K562 (cell line): ENCODE results near the gene HJV. TPM values are rescaled to one million over a fixed set of nuclear protein-coding genes. Genes with fewer than 3 reads are reported as not detected.

Source experiments
- BCOR ChIP-seq: fragments of 450-650 bp; IDR thresholded peaks from 2 replicates; pipeline ENCODE4 v1.6.1; 2016
- CAMTA2 ChIP-seq: fragments of 250-450 bp; sonication (Bioruptor Pico); conservative IDR thresholded peaks from 2 replicates; pipeline ENCODE4 v1.5.1; 2022
- ESRRA ChIP-seq: fragments of 450-650 bp; IDR thresholded peaks from 2 replicates; pipeline ENCODE4 v1.6.1; 2014; ENCODE audit warnings: low read depth, mild to moderate bottlenecking, moderate library complexity, borderline replicate concordance
- FIP1L1 ChIP-seq: fragments of 200-400 bp; formaldehyde crosslinking; IDR thresholded peaks from 2 replicates; pipeline ENCODE4 v1.6.1; 2018; ENCODE audit warnings: mild to moderate bottlenecking, low read depth, low read length; ENCODE audit not compliant: poor library complexity, severe bottlenecking
- FUS ChIP-seq: fragments of 200-400 bp; formaldehyde crosslinking; optimal IDR thresholded peaks from 2 replicates; pipeline ENCODE3; 2017; ENCODE audit warnings: low read depth, low read length
- GTF2E2 ChIP-seq: fragments of 200-800 bp; sonication (Bioruptor generic); IDR thresholded peaks from 2 replicates; pipeline ENCODE4 v1.6.1; 2016; ENCODE audit warnings: missing genetic modification characterization, missing compliant biosample characterization
- HCFC1 ChIP-seq: IDR thresholded peaks from 2 replicates; pipeline ENCODE4 v1.6.1; 2012; ENCODE audit warnings: low read depth, low read length, improper control_type of control experiment
- KLF13 ChIP-seq: fragments of 450-650 bp; IDR thresholded peaks from 2 replicates; pipeline ENCODE4 v1.6.1; 2016; ENCODE audit warnings: missing genetic modification characterization, low read depth, mild to moderate bottlenecking, missing compliant biosample characterization, moderate library complexity, borderline replicate concordance
- MAFG ChIP-seq: fragments of 450-650 bp; conservative IDR thresholded peaks from 2 replicates; pipeline ENCODE4 v1.6.1; 2016; ENCODE audit warnings: missing genetic modification characterization, missing compliant biosample characterization
- MLX ChIP-seq, 2 experiments: fragments of 450-650 bp in 1 of 2; sonication (generic) in 1 of 2; formaldehyde crosslinking; conservative IDR thresholded peaks; 2 replicates each; pipeline versions ENCODE4 v1.4.0 to v1.8.1; 2020 to 2022; ENCODE audit warnings: mild to moderate bottlenecking in 1 of 2, missing genetic modification reagents in 1 of 2
- MXI1 ChIP-seq: IDR thresholded peaks from 2 replicates; pipeline ENCODE4 v1.6.1; 2011; ENCODE audit warnings: low read depth, mild to moderate bottlenecking, improper control_type of control experiment, low read length
- PHB ChIP-seq: fragments of 250-450 bp; sonication (Bioruptor Pico); IDR thresholded peaks from 2 replicates; pipeline ENCODE4 v1.5.0; 2021
- PHB2 ChIP-seq: fragments of 450-650 bp; IDR thresholded peaks from 2 replicates; pipeline ENCODE4 v1.6.1; 2017; ENCODE audit warnings: low read depth
- PHF8 ChIP-seq: fragments of 200-600 bp; sonication (generic); IDR thresholded peaks from 2 replicates; pipeline ENCODE4 v1.6.1; 2012; ENCODE audit warnings: mixed run types, mild to moderate bottlenecking, inconsistent platforms, low read length, moderate library complexity, borderline replicate concordance
- RNF2 ChIP-seq: sonication (generic); IDR thresholded peaks from 2 replicates; pipeline ENCODE4 v1.6.1; 2016
- SIX5 ChIP-seq, 2 experiments: IDR thresholded peaks; 2 replicates each; pipeline ENCODE4 v1.6.1; 2011; ENCODE audit warnings: low read length in 2 of 2, borderline replicate concordance in 1 of 2, low read depth in 1 of 2, mild to moderate bottlenecking in 1 of 2, moderate library complexity in 1 of 2; ENCODE audit not compliant: insufficient read depth in 1 of 2
- SMAD3 ChIP-seq: fragments of 450-650 bp; formaldehyde crosslinking; conservative IDR thresholded peaks from 2 replicates; pipeline ENCODE4 v1.4.0; 2020; ENCODE audit warnings: mild to moderate bottlenecking
- TAF9B ChIP-seq: fragments of 450-650 bp; IDR thresholded peaks from 2 replicates; pipeline ENCODE4 v1.6.1; 2018; ENCODE audit warnings: mild to moderate bottlenecking; ENCODE audit not compliant: partially characterized antibody
- THRAP3 ChIP-seq: fragments of 450-650 bp; IDR thresholded peaks from 2 replicates; pipeline ENCODE4 v1.6.1; 2016; ENCODE audit warnings: mild to moderate bottlenecking, inconsistent platforms, borderline replicate concordance
- U2AF1 ChIP-seq: fragments of 200-400 bp; formaldehyde crosslinking; optimal IDR thresholded peaks from 2 replicates; pipeline ENCODE3; 2017; ENCODE audit warnings: mild to moderate bottlenecking, low read depth, low read length, moderate library complexity
- ZNF3 ChIP-seq: fragments of 250-450 bp; sonication (Bioruptor Pico); IDR thresholded peaks from 2 replicates; pipeline ENCODE4 v1.5.0; 2021; ENCODE audit warnings: mild to moderate bottlenecking, moderate library complexity
- ZNF431 ChIP-seq: sonication (generic); formaldehyde crosslinking; IDR thresholded peaks from 2 replicates; pipeline ENCODE4 v1.8.0; 2022; ENCODE audit warnings: mild to moderate bottlenecking, missing genetic modification reagents
- ZNF717 ChIP-seq: fragments of 250-450 bp; sonication (Bioruptor Pico); IDR thresholded peaks from 2 replicates; pipeline ENCODE4 v1.5.0; 2021
- polyA plus RNA-seq, 8 experiments: library from polyadenylated mRNA; depleted of rRNA in 4 of 8; stranded (reverse) in 5 of 8; unstranded in 3 of 8; fragments of >200 nt; fragmentation: Nextera tagmentation in 2 of 8; fragmentation: Illumina TruSeq in 1 of 8; extraction: Ambion mirVana in 2 of 8; extraction: Trizol in 1 of 8; gene quantifications; 2 replicates each; pipeline versions ENCODE4 v1.2.1 to v1.2.3, GENCODE V29; 2011 to 2014; ENCODE audit warnings: inconsistent platforms in 1 of 8, missing spikeins in 1 of 8
- total RNA-seq, 7 experiments: library from RNA; depleted of rRNA in 6 of 7; stranded (reverse); fragments of >200 nt in 6 of 7; fragmentation: Illumina TruSeq in 2 of 7; extraction: Trizol in 2 of 7; gene quantifications; 2 replicates each; pipeline versions ENCODE4 v1.2.1 to v1.2.3, GENCODE V29; 2011 to 2021; ENCODE audit warnings: low replicate concordance in 1 of 7
- TF ChIP-seq, protein P1 (sequence below): fragments of 450-650 bp; IDR thresholded peaks from 2 replicates; pipeline ENCODE4 v1.6.1; 2016; ENCODE audit warnings: low read depth, mild to moderate bottlenecking, moderate library complexity
- TF ChIP-seq, protein P2 (sequence below): fragments of 450-650 bp; formaldehyde crosslinking; IDR thresholded peaks from 2 replicates; pipeline ENCODE4 v1.4.0; 2020; ENCODE audit warnings: mild to moderate bottlenecking, moderate library complexity

HJV gene
- total and polyA plus RNA-seq, 9 of the 15 experiments (the other 6 are each of a cell fraction or from before 2014, with no cell fraction given) = 1.0 to 6.6 (median 2.4) TPM

DNA sequence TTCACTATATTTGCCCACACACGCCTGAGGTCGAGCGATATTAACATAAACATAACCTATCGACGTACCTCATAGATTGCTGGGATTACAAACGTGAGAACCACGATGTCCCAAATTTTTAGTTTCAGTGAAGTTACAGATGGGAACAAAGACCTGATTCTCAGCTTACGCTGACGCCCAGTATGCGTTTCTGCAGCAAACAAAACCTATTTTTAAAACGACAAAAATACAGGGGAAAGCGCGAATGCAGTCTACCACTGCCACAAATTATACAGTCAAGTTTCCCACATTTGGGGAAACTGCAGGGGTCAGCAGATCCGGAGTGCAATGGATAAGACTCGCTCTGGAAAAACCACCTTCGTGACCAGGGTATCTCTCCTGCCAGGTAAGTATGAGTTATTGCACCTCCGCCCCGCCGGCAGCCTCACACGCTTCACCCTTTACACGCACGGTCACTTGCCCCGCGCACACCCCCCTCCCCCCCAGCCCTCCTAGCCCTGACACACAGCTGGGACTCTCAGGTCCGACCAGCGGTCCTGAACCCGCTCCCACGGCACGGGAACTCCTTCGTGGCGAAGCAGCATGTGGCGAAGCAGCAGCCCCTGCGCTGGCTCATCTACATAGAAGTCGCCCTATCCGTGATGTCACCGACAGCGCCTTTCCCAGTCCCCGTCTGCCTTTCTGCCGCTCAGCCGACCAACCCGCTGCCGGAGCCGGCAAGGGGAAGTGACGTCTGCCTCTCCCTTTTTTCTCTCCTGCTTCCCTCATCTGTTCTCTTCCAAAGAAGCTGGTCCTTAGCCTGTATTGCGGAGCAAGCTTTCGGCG is 30.5 kb upstream of the HJV start (continued):
- TF ChIP-seq BCOR (peak; percentile 76), FUS (peak; percentile 94), HCFC1 (peak; percentile 77), SMAD3 (CRISPR knock-in tag) (peak; percentile 95), GTF2E2 (tag) (peak; percentile 100), ZNF717 (CRISPR knock-in tag) (peak; percentile 98), MAFG (tag) (peak; percentile 84), TAF9B (peak; percentile 96), SIX5 (IDR thresholded peaks at IDR 0.05; ENCODE audit: borderline replicate concordance in 1 of 2, insufficient read depth in 1 of 2, low read depth in 1 of 2, low read length in 2 of 2) (peak; percentile 43 to 56; a peak in 2 of 4 replicates), ZNF3 (CRISPR knock-in tag) (peak; percentile 92), THRAP3 (peak; percentile 100), ESRRA (peak; percentile 29; the same call in 1 of the 2 replicates), KLF13 (tag) (peak; percentile 42; the same call in 1 of the 2 replicates), PHF8 (peak; percentile 50; the same call in 1 of the 2 replicates), ZNF431 (CRISPR knock-in tag) (peak; percentile 76; the same call in 1 of the 2 replicates), PHB (peak; percentile 99), MXI1 (peak; percentile 70; the same call in 1 of the 2 replicates), MLX (CRISPR knock-in tag; conservative IDR thresholded peaks at IDR 0.05) (peak; percentile 88 to 97; a peak in 3 of 4 replicates), FIP1L1 (peak; percentile 38), PHB2 (peak; percentile 71), U2AF1 (peak; percentile 48), CAMTA2 (CRISPR knock-in tag) (peak; percentile 98), RNF2 (peak; percentile 100)
- TF ChIP-seq, protein P1, sequence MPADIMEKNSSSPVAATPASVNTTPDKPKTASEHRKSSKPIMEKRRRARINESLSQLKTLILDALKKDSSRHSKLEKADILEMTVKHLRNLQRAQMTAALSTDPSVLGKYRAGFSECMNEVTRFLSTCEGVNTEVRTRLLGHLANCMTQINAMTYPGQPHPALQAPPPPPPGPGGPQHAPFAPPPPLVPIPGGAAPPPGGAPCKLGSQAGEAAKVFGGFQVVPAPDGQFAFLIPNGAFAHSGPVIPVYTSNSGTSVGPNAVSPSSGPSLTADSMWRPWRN = 0 out of 2 replicates have a peak, but pooled peaks have one; percentile 27
- TF ChIP-seq, protein P2, sequence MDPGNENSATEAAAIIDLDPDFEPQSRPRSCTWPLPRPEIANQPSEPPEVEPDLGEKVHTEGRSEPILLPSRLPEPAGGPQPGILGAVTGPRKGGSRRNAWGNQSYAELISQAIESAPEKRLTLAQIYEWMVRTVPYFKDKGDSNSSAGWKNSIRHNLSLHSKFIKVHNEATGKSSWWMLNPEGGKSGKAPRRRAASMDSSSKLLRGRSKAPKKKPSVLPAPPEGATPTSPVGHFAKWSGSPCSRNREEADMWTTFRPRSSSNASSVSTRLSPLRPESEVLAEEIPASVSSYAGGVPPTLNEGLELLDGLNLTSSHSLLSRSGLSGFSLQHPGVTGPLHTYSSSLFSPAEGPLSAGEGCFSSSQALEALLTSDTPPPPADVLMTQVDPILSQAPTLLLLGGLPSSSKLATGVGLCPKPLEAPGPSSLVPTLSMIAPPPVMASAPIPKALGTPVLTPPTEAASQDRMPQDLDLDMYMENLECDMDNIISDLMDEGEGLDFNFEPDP (CRISPR knock-in tag) = peak; percentile 92
